ENCODE data around the gene XAF1.

DNA sequence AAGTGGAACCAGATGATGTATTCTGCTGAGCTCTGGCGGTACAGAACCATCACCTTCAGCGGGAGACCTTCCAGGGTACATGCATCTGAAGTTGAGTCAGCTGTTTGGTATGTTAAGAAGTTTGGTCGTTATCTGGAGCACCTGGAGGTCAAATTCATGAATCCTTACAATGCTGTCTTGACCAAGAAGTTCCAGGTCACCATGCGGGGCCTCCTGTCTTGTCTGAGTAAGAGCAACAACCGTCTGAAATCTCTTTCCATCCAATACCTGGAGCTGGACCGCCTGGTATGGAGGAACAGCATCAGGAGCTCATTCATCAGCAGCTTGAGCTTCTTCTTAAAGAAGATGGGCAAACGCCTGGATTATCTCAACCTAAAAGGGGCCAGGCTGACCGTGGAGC, 24.2 kb downstream of the XAF1 start:
- TF ChIP-seq POLR2A (IDR thresholded peaks at IDR 0.05) (no peak), EP300 (IDR thresholded peaks at IDR 0.05) (no peak)
- TF ChIP-seq, protein P1, sequence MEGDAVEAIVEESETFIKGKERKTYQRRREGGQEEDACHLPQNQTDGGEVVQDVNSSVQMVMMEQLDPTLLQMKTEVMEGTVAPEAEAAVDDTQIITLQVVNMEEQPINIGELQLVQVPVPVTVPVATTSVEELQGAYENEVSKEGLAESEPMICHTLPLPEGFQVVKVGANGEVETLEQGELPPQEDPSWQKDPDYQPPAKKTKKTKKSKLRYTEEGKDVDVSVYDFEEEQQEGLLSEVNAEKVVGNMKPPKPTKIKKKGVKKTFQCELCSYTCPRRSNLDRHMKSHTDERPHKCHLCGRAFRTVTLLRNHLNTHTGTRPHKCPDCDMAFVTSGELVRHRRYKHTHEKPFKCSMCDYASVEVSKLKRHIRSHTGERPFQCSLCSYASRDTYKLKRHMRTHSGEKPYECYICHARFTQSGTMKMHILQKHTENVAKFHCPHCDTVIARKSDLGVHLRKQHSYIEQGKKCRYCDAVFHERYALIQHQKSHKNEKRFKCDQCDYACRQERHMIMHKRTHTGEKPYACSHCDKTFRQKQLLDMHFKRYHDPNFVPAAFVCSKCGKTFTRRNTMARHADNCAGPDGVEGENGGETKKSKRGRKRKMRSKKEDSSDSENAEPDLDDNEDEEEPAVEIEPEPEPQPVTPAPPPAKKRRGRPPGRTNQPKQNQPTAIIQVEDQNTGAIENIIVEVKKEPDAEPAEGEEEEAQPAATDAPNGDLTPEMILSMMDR (IDR thresholded peaks at IDR 0.05) = no peak

All from gastroesophageal sphincter (tissue), 3 donors.